Testis (tissue), 2 donors: ENCODE results near the gene OLIG3.

Experiments used
- POLR2A ChIP-seq: fragments of 450-650 bp; IDR thresholded peaks from one replicate; pipeline ENCODE4 v1.6.1; 2017; ENCODE audit warnings: antibody characterized with exemption, mild to moderate bottlenecking, moderate library complexity
- TF ChIP-seq, protein P1 (sequence below), 3 experiments: fragments of 450-650 bp in 2 of 3; fragments of 200-600 bp in 1 of 3; sonication (generic) in 1 of 3; IDR thresholded peaks; one replicate each; pipeline ENCODE4 v1.5.1; 2016 to 2019; ENCODE audit warnings: antibody characterized with exemption in 3 of 3, mild to moderate bottlenecking in 2 of 3, moderate library complexity in 1 of 3

DNA sequence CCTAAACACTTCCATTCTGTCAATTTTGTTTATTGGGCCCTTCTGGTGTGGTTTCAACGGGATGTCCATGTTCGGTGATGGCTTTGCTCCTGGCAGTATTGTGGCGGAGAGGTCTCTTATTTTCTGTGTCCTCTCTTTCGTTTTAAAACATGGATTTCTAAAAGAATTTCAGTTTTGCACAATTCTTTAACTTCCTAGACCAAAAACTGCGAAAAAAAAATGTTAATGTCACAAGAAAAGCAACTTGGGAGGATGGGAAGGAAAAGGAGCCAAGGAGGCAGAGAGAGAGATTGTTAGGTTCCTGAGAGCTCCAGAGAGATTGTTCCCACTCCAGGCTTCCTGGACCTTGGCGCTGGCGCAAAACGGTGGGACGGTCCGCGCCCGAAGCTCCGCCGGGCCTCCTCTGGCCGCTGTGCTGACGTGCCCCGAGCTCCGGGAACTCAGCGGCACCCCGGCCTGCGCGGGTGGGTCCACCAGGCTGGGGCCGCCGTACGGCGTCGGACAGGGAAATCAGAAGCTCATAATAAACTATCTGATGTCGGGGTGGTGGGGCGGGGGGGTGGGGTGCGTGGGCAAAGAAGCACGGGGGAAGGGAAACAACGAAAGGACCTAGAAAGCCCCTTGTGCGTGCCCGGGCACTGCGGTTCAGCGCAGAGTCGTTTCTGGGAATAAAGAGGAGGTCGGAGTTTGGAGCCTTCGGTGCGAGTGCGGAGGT is 951 bp upstream of the OLIG3 start:
- TF ChIP-seq, protein P1, sequence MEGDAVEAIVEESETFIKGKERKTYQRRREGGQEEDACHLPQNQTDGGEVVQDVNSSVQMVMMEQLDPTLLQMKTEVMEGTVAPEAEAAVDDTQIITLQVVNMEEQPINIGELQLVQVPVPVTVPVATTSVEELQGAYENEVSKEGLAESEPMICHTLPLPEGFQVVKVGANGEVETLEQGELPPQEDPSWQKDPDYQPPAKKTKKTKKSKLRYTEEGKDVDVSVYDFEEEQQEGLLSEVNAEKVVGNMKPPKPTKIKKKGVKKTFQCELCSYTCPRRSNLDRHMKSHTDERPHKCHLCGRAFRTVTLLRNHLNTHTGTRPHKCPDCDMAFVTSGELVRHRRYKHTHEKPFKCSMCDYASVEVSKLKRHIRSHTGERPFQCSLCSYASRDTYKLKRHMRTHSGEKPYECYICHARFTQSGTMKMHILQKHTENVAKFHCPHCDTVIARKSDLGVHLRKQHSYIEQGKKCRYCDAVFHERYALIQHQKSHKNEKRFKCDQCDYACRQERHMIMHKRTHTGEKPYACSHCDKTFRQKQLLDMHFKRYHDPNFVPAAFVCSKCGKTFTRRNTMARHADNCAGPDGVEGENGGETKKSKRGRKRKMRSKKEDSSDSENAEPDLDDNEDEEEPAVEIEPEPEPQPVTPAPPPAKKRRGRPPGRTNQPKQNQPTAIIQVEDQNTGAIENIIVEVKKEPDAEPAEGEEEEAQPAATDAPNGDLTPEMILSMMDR (IDR thresholded peaks at IDR 0.05) = no peak
- TF ChIP-seq POLR2A = no peak
